ENCODE measurements around the gene C1orf159. TPM values are rescaled to one million over a fixed set of nuclear protein-coding genes. Genes with fewer than 3 reads are reported as not detected.

The C1orf159 gene
- total and polyA plus RNA-seq, 2 of the 8 experiments (the other 6 are each of a cell fraction or from before 2014, with no cell fraction given): 10.0 to 10.9 TPM

DNA sequence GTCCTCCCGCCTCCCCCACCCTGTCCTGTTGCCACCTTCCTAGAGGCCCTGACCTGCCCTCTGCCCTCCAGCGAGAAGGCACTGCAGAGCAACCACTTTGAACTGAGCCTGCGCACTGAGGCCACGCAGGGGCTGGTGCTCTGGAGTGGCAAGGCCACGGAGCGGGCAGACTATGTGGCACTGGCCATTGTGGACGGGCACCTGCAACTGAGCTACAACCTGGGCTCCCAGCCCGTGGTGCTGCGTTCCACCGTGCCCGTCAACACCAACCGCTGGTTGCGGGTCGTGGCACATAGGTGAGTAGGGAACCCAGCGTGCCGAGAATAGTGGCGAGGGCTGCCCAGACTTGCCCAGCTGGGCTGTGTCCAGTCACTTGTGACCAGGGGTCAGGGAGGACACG is 62.2 kb downstream of the C1orf159 start:
- no peaks in the 10 kb centered on the region for H3K9me3 ChIP-seq (ENCODE audit: insufficient read depth in 2 of 2, low read depth in 1 of 2, low read length in 1 of 2)
- H3K27me3 ChIP-seq (replicated peaks in 1 of 4; ENCODE audit: control insufficient read depth in 3 of 4, extremely low read depth in 1 of 4, insufficient read depth in 3 of 4, low read length in 3 of 4): peaks cover 3 to 11% (median 8%) of the 10 kb centered on the region in 4 experiments
- H2BK120ac ChIP-seq (replicated peaks; ENCODE audit: low read depth, low read length): no peak overlapping the region
- H4K91ac ChIP-seq (replicated peaks; ENCODE audit: insufficient read length, low read length): no peak overlapping the region
- no peak overlapping the region for H3K18ac ChIP-seq (ENCODE audit: extremely low read depth, low read length)
- H2BK12ac ChIP-seq (ENCODE audit: low read depth, low read length): no peak overlapping the region
- ChIA-PET POLR2A (ENCODE audit: partially characterized antibody) (interaction anchor here (1.6 to 6.9 kb wide), 3 partner anchors 15 to 30 kb away, joined by 3 to 70 read pairs (median 8); no protein-coding TSS in a partner anchor), CTCF (ENCODE audit: partially characterized antibody) (interaction anchor here (0.9 to 7.6 kb wide), 3 partner anchors 9 to 70 kb away, joined by 3 to 37 read pairs (median 4); no protein-coding TSS in a partner anchor)
- H4K20me1 ChIP-seq (replicated peaks in 1 of 2; ENCODE audit: control insufficient read depth in 1 of 2, insufficient read depth in 2 of 2, low read length in 2 of 2): peaks cover 0 to 23% of the 10 kb centered on the region in 2 experiments
- FAIRE-seq (no peak), DNase-seq (ENCODE audit: low read depth in 1 of 2, low spot score in 2 of 2) (no peak)
- TF ChIP-seq GABPA (IDR thresholded peaks at IDR 0.05; ENCODE audit: borderline replicate concordance, insufficient read depth, low read length) (no peak), SUZ12 (IDR thresholded peaks at IDR 0.05; ENCODE audit: low read length) (no peak), JUN (IDR thresholded peaks at IDR 0.05; ENCODE audit: low read depth, low read length) (no peak), BACH1 (IDR thresholded peaks at IDR 0.05; ENCODE audit: low read length) (no peak)
- no peak overlapping the region for H3K23ac ChIP-seq (ENCODE audit: insufficient read length)
- H3K79me1 ChIP-seq (ENCODE audit: low read depth, low read length): peaks cover 5% of the 10 kb centered on the region; the same call in 1 of the 2 replicates
- H4K5ac ChIP-seq (ENCODE audit: insufficient read length, low read depth, low read length): no peak overlapping the region
- no peak overlapping the region for H2AFZ ChIP-seq (ENCODE audit: low read length)
- H4K8ac ChIP-seq (ENCODE audit: extremely low read depth, insufficient read depth, low read length): no peak overlapping the region
- no peak overlapping the region for H3K4me3 ChIP-seq (ENCODE audit: extremely low read depth in 1 of 4, insufficient read depth in 2 of 4, low read depth in 3 of 4, low read length in 4 of 4)
- no peak overlapping the region for H2BK20ac ChIP-seq (ENCODE audit: low read length)
- 95% methylated on average over 17 of the region's 18 CpGs; no CpG with 5 or more reads in 1 of the 2 experiments for WGBS, 2 experiments (ENCODE audit: extremely low coverage in 1 of 2, insufficient coverage in 1 of 2, insufficient read length in 1 of 2, insufficient replicate concordance in 2 of 2, low coverage in 1 of 2, low lambda C conversion rate in 2 of 2, missing lambda C conversion rate in 1 of 2)
- H3K56ac ChIP-seq (replicated peaks; ENCODE audit: insufficient read length, low read depth, low read length): no peak overlapping the region
- H3K27ac ChIP-seq (ENCODE audit: low read depth, low read length): no peak overlapping the region; the same call in 1 of the 2 replicates
- H3K36me3 ChIP-seq (ENCODE audit: control insufficient read depth in 2 of 4, insufficient read depth in 4 of 4, low read length in 3 of 4): peaks cover 2 to 58% (median 27%) of the 10 kb centered on the region in 4 experiments; a peak in 6 of 8 replicates
- no peak overlapping the region for H3K14ac ChIP-seq (ENCODE audit: insufficient read length)
- no peak overlapping the region for H2AK5ac ChIP-seq (ENCODE audit: low read depth, low read length)
- H3K9ac ChIP-seq (replicated peaks in 1 of 4; ENCODE audit: extremely low read depth in 1 of 4, low read depth in 3 of 4, low read length in 3 of 4): no peak overlapping the region
- H3K23me2 ChIP-seq (ENCODE audit: low read depth, low read length): no peaks in the 10 kb centered on the region; the same call in 1 of the 2 replicates
- peaks cover 0 to 5% (median 2%) of the 10 kb centered on the region in 4 experiments; a peak in 2 of 7 replicates for H3K4me1 ChIP-seq (replicated peaks in 1 of 4; ENCODE audit: control insufficient read depth in 3 of 4, insufficient read depth in 4 of 4, low read length in 3 of 4)
- H3K79me2 ChIP-seq (ENCODE audit: control insufficient read depth in 1 of 2, insufficient read depth in 2 of 2, low read length in 2 of 2): no peaks in the 10 kb centered on the region
- no peak overlapping the region for H3K4me2 ChIP-seq (ENCODE audit: insufficient read depth in 1 of 2, low read depth in 2 of 2, low read length in 2 of 2)
- no peak overlapping the region for H3K4ac ChIP-seq (replicated peaks; ENCODE audit: insufficient read length, low read depth, low read length)
- no peak overlapping the region for H2BK15ac ChIP-seq (ENCODE audit: low read length)
- no peak overlapping the region for H2BK5ac ChIP-seq (ENCODE audit: low read depth, low read length)

Data from H1 (cell line).